ENCODE measurements around the gene KIAA1671.

The KIAA1671 gene

GRCh38 chr22:25023879-25024278, 71.4 kb downstream of the KIAA1671 start:
- TF ChIP-seq ZFX (IDR thresholded peaks at IDR 0.05) = no peak
- TF ChIP-seq CTCF (conservative IDR thresholded peaks at IDR 0.05) = no peak
- no peak overlapping the region for H3K27ac ChIP-seq

DNA sequence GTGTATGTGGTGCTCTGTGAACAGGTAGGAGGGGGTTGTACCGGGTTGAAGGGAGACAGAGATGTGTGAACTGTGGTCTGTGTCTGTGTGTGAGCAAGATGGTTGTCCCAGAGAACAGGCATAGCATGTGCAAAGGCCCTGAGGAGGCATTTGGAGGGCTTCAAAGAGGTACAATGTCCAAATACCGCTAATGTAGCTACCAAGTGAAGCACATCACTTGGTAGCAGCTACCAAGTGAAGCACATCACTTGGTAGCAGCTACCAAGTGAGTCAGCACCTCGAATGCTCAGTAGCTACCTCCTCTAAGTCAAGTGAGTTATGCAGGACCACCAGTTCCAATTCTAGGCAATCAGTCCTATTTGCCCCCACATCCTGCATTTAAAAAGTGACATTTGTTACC, 72.4 kb downstream of the KIAA1671 start:
- TF ChIP-seq ZFX (IDR thresholded peaks at IDR 0.05) (no peak), CTCF (conservative IDR thresholded peaks at IDR 0.05) (no peak)
- H3K27ac ChIP-seq = no peak overlapping the region

GRCh38 chr22:25025491-25026400, 73.2 kb downstream of the KIAA1671 start:
- TF ChIP-seq ZFX (IDR thresholded peaks at IDR 0.05) (no peak), CTCF (conservative IDR thresholded peaks at IDR 0.05) (no peak)
- no peak overlapping the region for H3K27ac ChIP-seq

- peak overlapping the region; percentile 7; the same call in 1 of the 2 replicates for H3K27ac ChIP-seq
- TF ChIP-seq ZFX (IDR thresholded peaks at IDR 0.05) = no peak
- no peak for TF ChIP-seq CTCF (conservative IDR thresholded peaks at IDR 0.05)
Observed at GRCh38 chr22:25027043-25027906, 74.8 kb downstream of the KIAA1671 start.

DNA sequence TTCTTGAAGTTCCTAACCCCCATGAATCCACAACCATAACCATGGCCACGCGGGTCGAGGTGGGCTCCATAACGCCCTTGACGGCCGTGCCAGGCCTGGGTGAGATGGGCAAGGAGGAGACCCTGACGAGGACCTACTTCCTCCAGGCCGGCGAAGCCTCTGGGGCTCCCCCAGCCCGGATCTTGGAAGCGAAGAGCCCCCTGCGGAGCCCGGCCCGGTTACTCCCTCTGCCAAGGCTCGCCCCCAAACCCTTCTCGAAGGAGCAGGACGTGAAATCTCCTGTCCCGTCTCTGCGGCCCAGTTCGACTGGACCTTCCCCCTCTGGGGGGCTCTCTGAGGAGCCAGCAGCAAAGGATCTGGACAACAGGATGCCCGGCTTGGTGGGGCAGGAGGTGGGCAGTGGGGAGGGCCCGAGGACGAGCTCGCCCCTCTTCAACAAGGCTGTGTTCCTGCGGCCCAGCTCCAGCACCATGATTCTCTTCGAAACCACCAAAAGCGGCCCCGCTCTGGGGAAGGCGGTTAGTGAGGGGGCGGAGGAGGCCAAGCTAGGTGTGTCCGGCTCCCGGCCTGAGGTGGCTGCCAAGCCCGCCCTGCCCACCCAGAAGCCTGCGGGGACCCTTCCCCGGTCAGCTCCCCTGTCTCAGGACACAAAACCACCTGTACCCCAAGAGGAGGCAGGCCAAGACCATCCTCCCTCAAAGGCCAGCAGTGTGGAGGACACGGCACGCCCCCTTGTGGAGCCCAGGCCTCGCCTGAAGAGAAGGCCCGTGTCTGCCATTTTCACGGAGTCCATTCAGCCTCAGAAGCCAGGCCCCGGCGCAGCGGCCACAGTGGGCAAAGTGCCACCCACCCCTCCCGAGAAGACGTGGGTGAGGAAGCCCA, 75.7 kb downstream of the KIAA1671 start:
- TF ChIP-seq ZFX (IDR thresholded peaks at IDR 0.05) (no peak), CTCF (conservative IDR thresholded peaks at IDR 0.05) (no peak)
- no peak overlapping the region for H3K27ac ChIP-seq

GRCh38 chr22:25028841-25029141, 76.3 kb downstream of the KIAA1671 start:
- H3K27ac ChIP-seq = no peak overlapping the region
- TF ChIP-seq ZFX (IDR thresholded peaks at IDR 0.05) = no peak
- no peak for TF ChIP-seq CTCF (conservative IDR thresholded peaks at IDR 0.05)
